K562 (cell line): ENCODE results near the gene MYLK4. TPM values are rescaled to one million over a fixed set of nuclear protein-coding genes. Genes with fewer than 3 reads are reported as not detected.
"Not testable (repeated sequence)": the region's sequence is repeated elsewhere in the genome, so short reads cannot be mapped to it uniquely, and the experiment has no call there.

Source experiments
- ATAC-seq: fragments of 200-7000 bp; cut with Tn5 transposase; 3 replicates; pipeline ENCODE4 v1.9.1; 2020; ENCODE audit warnings: moderate library complexity
- BruUV-seq: library from RNA; stranded (reverse); fragments of 400-500 nt; replicated peaks from 2 replicates; lab custom pipeline; 2021; lab: Mats Ljungman, UMichigan
- CTCF ChIA-PET: fragments of 300-600 bp; formaldehyde crosslinking; extraction: SDS; loops from one replicate; lab custom pipeline; 2021; ENCODE audit warnings: low intra/inter-chr PET ratio; lab: Yijun Ruan, JAX
- POLR2A ChIA-PET: fragments of 300-600, 350-650 bp; sonication (Branson Sonifier 250); formaldehyde crosslinking; extraction: SDS; loops from one replicate; lab custom pipeline; 2021; ENCODE audit warnings: antibody characterized with exemption, inconsistent platforms; lab: Yijun Ruan, JAX
- DNase-seq, 4 experiments: peaks; one replicate each; pipeline versions ENCODE4 v3.0.0 to v3.0.0-alpha.2; 2011 to 2018; ENCODE audit warnings: low spot score in 3 of 4, mixed read lengths in 3 of 4; ENCODE audit errors: extremely low read depth in 1 of 4
- FAIRE-seq: peaks from 2 replicates; lab custom pipeline; 2011; peaks lifted over from hg19 to GRCh38; lab: Jason Lieb, UNC
- H2AFZ ChIP-seq: 2 replicates; pipeline ENCODE4 v1.6.0; 2011; ENCODE audit warnings: low read depth, low read length, control low read depth, inconsistent platforms
- H3K27ac ChIP-seq: fragments of 200-600 bp; 3 replicates; pipeline ENCODE4 v1.8.0; 2011; ENCODE audit warnings: low read depth, mild to moderate bottlenecking, control low read depth, inconsistent platforms, low read length, moderate library complexity, mixed read lengths; ENCODE audit errors: extremely low read depth
- H3K27me3 ChIP-seq, 2 experiments: fragments of 300-600 bp in 1 of 2; 2 replicates in 1 of 2; 3 replicates in 1 of 2; pipeline versions ENCODE4 v1.6.0 to v1.8.0; 2011; ENCODE audit warnings: inconsistent platforms in 2 of 2, low read length in 2 of 2, mild to moderate bottlenecking in 1 of 2, mixed read lengths in 1 of 2, moderate library complexity in 1 of 2; ENCODE audit not compliant: control insufficient read depth in 2 of 2, insufficient read depth in 2 of 2
- H3K36me3 ChIP-seq: fragments of 300-600 bp; 3 replicates; pipeline ENCODE4 v1.8.0; 2011; ENCODE audit warnings: mild to moderate bottlenecking, low read length, inconsistent platforms; ENCODE audit not compliant: control insufficient read depth, insufficient read depth
- H3K4me1 ChIP-seq, 2 experiments: fragments of 200-600 bp in 1 of 2; replicated peaks in 1 of 2; 2 replicates in 1 of 2; 3 replicates in 1 of 2; pipeline versions ENCODE4 v1.5.1 to v1.8.0; 2011; ENCODE audit warnings: inconsistent platforms in 2 of 2, low read length in 2 of 2, mild to moderate bottlenecking in 1 of 2, mixed read lengths in 1 of 2, moderate library complexity in 1 of 2; ENCODE audit not compliant: control insufficient read depth in 2 of 2, insufficient read depth in 2 of 2
- H3K4me2 ChIP-seq: 2 replicates; pipeline ENCODE4 v1.6.1; 2011; ENCODE audit warnings: low read length, control low read depth, inconsistent platforms, mixed read lengths; ENCODE audit not compliant: insufficient read depth
- H3K4me3 ChIP-seq: fragments of 200-600 bp; sonication (generic), shearing (Covaris generic); 2 replicates; pipeline ENCODE4 v1.5.1; 2016; ENCODE audit warnings: control low read depth, inconsistent platforms
- H3K79me2 ChIP-seq: fragments of 200-600 bp; 3 replicates; pipeline ENCODE4 v1.8.0; 2011; ENCODE audit warnings: low read length, inconsistent platforms; ENCODE audit not compliant: control insufficient read depth, insufficient read depth
- H3K9ac ChIP-seq, 2 experiments: 2 replicates each; pipeline versions ENCODE4 v1.6.0 to v1.6.1; 2011; ENCODE audit warnings: low read depth in 2 of 2, low read length in 2 of 2, control low read depth in 1 of 2, inconsistent platforms in 1 of 2, mild to moderate bottlenecking in 1 of 2, mixed read lengths in 1 of 2; ENCODE audit not compliant: insufficient read depth in 1 of 2
- H3K9me1 ChIP-seq: one replicate; pipeline ENCODE4 v1.6.0; 2011; ENCODE audit warnings: inconsistent platforms, mild to moderate bottlenecking, low read length, moderate library complexity; ENCODE audit not compliant: control insufficient read depth, insufficient read depth
- H3K9me3 ChIP-seq: replicated peaks from 2 replicates; pipeline ENCODE4 v1.5.1; 2011; ENCODE audit warnings: low read depth, low read length, inconsistent platforms; ENCODE audit not compliant: control insufficient read depth, insufficient read depth
- H4K20me1 ChIP-seq: replicated peaks from 2 replicates; pipeline ENCODE4 v1.6.1; 2011; ENCODE audit warnings: low read length, inconsistent platforms, mixed read lengths; ENCODE audit not compliant: control insufficient read depth, insufficient read depth
- ADNP ChIP-seq: fragments of 200-800 bp; sonication (Bioruptor generic); IDR thresholded peaks from 2 replicates; pipeline ENCODE4 v1.6.1; 2016; ENCODE audit warnings: missing genetic modification characterization, missing compliant biosample characterization
- ATF3 ChIP-seq, 2 experiments: fragments of 450-650 bp in 1 of 2; sonication (generic) in 1 of 2; formaldehyde crosslinking in 1 of 2; IDR thresholded peaks in 1 of 2; conservative IDR thresholded peaks in 1 of 2; 2 replicates each; pipeline versions ENCODE4 v1.6.1 to v1.8.1; 2016 to 2023; ENCODE audit warnings: mild to moderate bottlenecking in 2 of 2, moderate library complexity in 2 of 2, inconsistent platforms in 1 of 2, missing genetic modification reagents in 1 of 2
- BRD9 ChIP-seq: fragments of 450-650 bp; IDR thresholded peaks from 2 replicates; pipeline ENCODE4 v1.6.1; 2018; ENCODE audit warnings: low read depth; ENCODE audit not compliant: partially characterized antibody
- LEF1 ChIP-seq: fragments of 450-650 bp; IDR thresholded peaks from 2 replicates; pipeline ENCODE4 v1.6.1; 2016; ENCODE audit warnings: mild to moderate bottlenecking
- NFYB ChIP-seq: IDR thresholded peaks from 2 replicates; pipeline ENCODE4 v1.6.1; 2011; ENCODE audit warnings: mild to moderate bottlenecking, moderate library complexity; ENCODE audit not compliant: insufficient read length; ENCODE audit errors: extremely low read depth
- RBM25 ChIP-seq: fragments of 200-400 bp; formaldehyde crosslinking; IDR thresholded peaks from 2 replicates; pipeline ENCODE4 v1.6.1; 2018; ENCODE audit warnings: low read length, low read depth, moderate library complexity; ENCODE audit not compliant: severe bottlenecking
- TAF15 ChIP-seq: fragments of 200-400 bp; formaldehyde crosslinking; IDR thresholded peaks from 2 replicates; pipeline ENCODE4 v1.6.1; 2017; ENCODE audit warnings: mild to moderate bottlenecking, low read depth, low read length, moderate library complexity
- TAL1 ChIP-seq: fragments of 450-650 bp; IDR thresholded peaks from 2 replicates; pipeline ENCODE4 v1.6.1; 2016; ENCODE audit warnings: mild to moderate bottlenecking
- ZNF274 ChIP-seq: IDR thresholded peaks from 2 replicates; pipeline ENCODE4 v1.6.1; 2011; ENCODE audit warnings: low read depth, mild to moderate bottlenecking, low read length, moderate library complexity, borderline replicate concordance
- ZNF324 ChIP-seq: fragments of 250-450 bp; sonication (Bioruptor Pico); IDR thresholded peaks from 2 replicates; pipeline ENCODE4 v1.4.0; 2020; ENCODE audit warnings: mild to moderate bottlenecking
- WGBS: fragments of 100-300 bp; shearing (Covaris generic); methylation state at CpG from one replicate; pipeline ENCODE4 v1.1.6; 2016; ENCODE audit warnings: low coverage, mixed read lengths; ENCODE audit not compliant: insufficient coverage; ENCODE audit errors: missing lambda C conversion rate; 5-methylcytosine and 5-hydroxymethylcytosine counted together
- in situ Hi-C: fragments of 300-500 bp; cut with MboI; formaldehyde crosslinking; loops from 4 replicates; pipeline ENCODE4 v1.15.0; 2018; ENCODE audit warnings: inconsistent platforms, mixed read lengths
- intact Hi-C: fragments of 100-400 bp; cut with micrococcal nuclease; formaldehyde crosslinking; loops from 2 replicates; pipeline ENCODE4 v1.14.2; 2022
- polyA plus RNA-seq, 8 experiments: library from polyadenylated mRNA; depleted of rRNA in 4 of 8; stranded (reverse) in 5 of 8; unstranded in 3 of 8; fragments of >200 nt; fragmentation: Nextera tagmentation in 2 of 8; fragmentation: Illumina TruSeq in 1 of 8; extraction: Ambion mirVana in 2 of 8; extraction: Trizol in 1 of 8; gene quantifications; 2 replicates each; pipeline versions ENCODE4 v1.2.1 to v1.2.3, GENCODE V29; 2011 to 2014; ENCODE audit warnings: inconsistent platforms in 1 of 8, missing spikeins in 1 of 8
- total RNA-seq, 7 experiments: library from RNA; depleted of rRNA in 6 of 7; stranded (reverse); fragments of >200 nt in 6 of 7; fragmentation: Illumina TruSeq in 2 of 7; extraction: Trizol in 2 of 7; gene quantifications; 2 replicates each; pipeline versions ENCODE4 v1.2.1 to v1.2.3, GENCODE V29; 2011 to 2021; ENCODE audit warnings: low replicate concordance in 1 of 7
- TF ChIP-seq, protein P1 (sequence below): fragments of 450-650 bp; formaldehyde crosslinking; IDR thresholded peaks from 2 replicates; pipeline ENCODE4 v1.4.0; 2020; ENCODE audit warnings: mild to moderate bottlenecking, moderate library complexity

The MYLK4 gene
- total and polyA plus RNA-seq, 9 of the 15 experiments (the other 6 are each of a cell fraction or from before 2014, with no cell fraction given): 0.01 to 0.15 (median 0.06) TPM

GRCh38 chr6:2762868-2763267 is 12.1 kb upstream of the MYLK4 start:
- not testable (repeated sequence) for BruUV-seq

DNA sequence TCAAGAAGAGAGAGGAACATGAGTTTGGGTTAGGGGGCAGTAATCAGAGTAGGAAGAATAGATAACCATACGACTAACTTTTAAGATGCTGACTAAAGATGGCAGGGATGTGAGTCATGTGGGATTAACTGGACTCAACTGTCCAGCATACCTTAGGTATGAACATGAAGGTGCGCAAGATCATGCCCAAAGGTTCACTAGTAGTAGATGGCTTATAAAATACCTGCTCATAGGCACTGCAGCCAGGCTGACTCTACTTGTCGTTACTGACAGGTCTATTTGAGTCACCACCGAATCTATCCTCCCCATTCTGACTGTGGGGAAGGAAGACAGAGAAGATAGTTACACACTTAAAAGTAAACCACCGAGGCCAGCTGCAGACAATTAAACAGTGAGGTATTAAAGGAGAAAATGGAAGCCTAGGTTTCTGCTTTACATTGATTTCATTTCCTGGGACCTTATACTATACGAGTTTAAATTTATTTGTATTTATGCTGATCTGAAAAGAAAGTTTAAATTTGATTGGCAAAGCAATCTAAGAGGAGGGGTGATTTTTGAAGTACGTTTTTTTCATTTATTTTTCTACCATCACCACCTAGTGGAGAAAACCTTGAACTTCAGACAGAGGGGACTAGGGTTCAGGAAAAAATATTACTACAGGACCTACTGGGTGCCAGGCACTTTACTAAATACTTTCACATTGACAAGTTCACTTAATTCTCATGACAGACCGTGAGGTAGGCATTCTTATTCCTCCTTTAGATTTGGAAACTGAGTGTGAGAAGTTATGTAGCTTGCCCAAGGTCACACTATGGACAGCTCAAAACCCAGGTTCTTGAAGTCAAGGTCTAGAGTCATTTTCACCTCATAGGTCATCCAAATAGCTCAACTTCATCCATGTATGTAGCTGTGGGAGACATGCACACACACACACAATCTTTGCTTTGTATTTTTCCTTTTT is 10.4 kb upstream of the MYLK4 start:
- DNase-seq: peak; percentile 49 to 57 (median 52)
- ATAC-seq: no peak
- Histone ChIP-seq H3K36me3 (no peaks in the 10 kb centered on the region), H2AFZ (peak overlapping the region; percentile 76), H3K9ac (no peak overlapping the region), H3K9me1 (no peaks in the 10 kb centered on the region), H3K79me2 (peaks cover 9% of the 10 kb centered on the region), H3K9me3 (no peaks in the 10 kb centered on the region; the same call in 1 of the 2 replicates), H3K27me3 (no peaks in the 10 kb centered on the region), H3K4me1 (peaks cover 14 to 22% of the 10 kb centered on the region in 2 experiments; a peak in 3 of 5 replicates), H4K20me1 (peaks cover 2% of the 10 kb centered on the region; the same call in 1 of the 2 replicates), H3K4me2 (peak overlapping the region; percentile 31; the same call in 1 of the 2 replicates), H3K27ac (peak overlapping the region; percentile 18; the same call in 2 of the 3 replicates), H3K4me3 (no peak overlapping the region)
- BruUV-seq: no TSS peak
- 15% methylated on average over 8 of the region's 8 CpGs for WGBS
- intact Hi-C loops: loop anchor here (1.0 kb wide), 1 partner anchor 23 kb away; no protein-coding TSS in a partner anchor
- in situ Hi-C loops: no loop called here
- POLR2A ChIA-PET: interaction anchor here (0.6 to 1.0 kb wide), 5 partner anchors 9 to 225 kb away, joined by 3 to 4 read pairs (median 3); no protein-coding TSS in a partner anchor
- CTCF ChIA-PET: interaction anchor here (0.7 to 1.5 kb wide), 2 partner anchors 24 to 657 kb away, joined by 3 read pairs; no protein-coding TSS in a partner anchor
- FAIRE-seq: peak; percentile 56
- TF ChIP-seq ZNF274 (no peak), LEF1 (no peak), BRD9 (no peak), ZNF324 (CRISPR knock-in tag) (no peak), TAF15 (no peak), ATF3 (IDR thresholded peaks at IDR 0.05) (peak; percentile 61), ATF3 (CRISPR knock-in tag; conservative IDR thresholded peaks at IDR 0.05) (no peak), ADNP (tag) (0 out of 2 replicates have a peak, but pooled peaks have one; percentile 18), TAL1 (peak; percentile 64)
- TF ChIP-seq, protein P1, sequence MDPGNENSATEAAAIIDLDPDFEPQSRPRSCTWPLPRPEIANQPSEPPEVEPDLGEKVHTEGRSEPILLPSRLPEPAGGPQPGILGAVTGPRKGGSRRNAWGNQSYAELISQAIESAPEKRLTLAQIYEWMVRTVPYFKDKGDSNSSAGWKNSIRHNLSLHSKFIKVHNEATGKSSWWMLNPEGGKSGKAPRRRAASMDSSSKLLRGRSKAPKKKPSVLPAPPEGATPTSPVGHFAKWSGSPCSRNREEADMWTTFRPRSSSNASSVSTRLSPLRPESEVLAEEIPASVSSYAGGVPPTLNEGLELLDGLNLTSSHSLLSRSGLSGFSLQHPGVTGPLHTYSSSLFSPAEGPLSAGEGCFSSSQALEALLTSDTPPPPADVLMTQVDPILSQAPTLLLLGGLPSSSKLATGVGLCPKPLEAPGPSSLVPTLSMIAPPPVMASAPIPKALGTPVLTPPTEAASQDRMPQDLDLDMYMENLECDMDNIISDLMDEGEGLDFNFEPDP: no peak

More at GRCh38 chr6:2762868-2763267, 12.1 kb upstream of the MYLK4 start:
- WGBS: 95% methylated on average over 4 of the region's 4 CpGs
- Histone ChIP-seq H3K79me2 (peaks cover 26% of the 10 kb centered on the region), H3K4me1 (peaks cover 15 to 30% of the 10 kb centered on the region in 2 experiments; a peak in 4 of 5 replicates), H4K20me1 (peaks cover 18% of the 10 kb centered on the region)
- in situ Hi-C loops, CTCF ChIA-PET, H3K27me3 ChIP-seq, intact Hi-C loops, H3K9me3 ChIP-seq, FAIRE-seq, H3K36me3 ChIP-seq, H2AFZ ChIP-seq, H3K4me3 ChIP-seq, H3K4me2 ChIP-seq, H3K9ac ChIP-seq, H3K27ac ChIP-seq, H3K9me1 ChIP-seq, DNase-seq, ATAC-seq: not testable (repeated sequence)
- POLR2A ChIA-PET: interaction anchor here (0.6 to 2.1 kb wide), 4 partner anchors 10 to 23 kb away, joined by 3 to 9 read pairs (median 5); no protein-coding TSS in a partner anchor
- TF ChIP-seq RBM25: peak; percentile 42
- TF ChIP-seq NFYB: peak; percentile 86
